Nephron progenitor cell (in vitro differentiated cells): ENCODE results near the gene GRAP2.

Experiments
- DNase-seq: peaks from one replicate; pipeline ENCODE4 v3.0.0; 2021
- H3K27ac Mint-ChIP-seq: 2 replicates; pipeline ENCODE4 v1.8.0; 2021; ENCODE audit warnings: mild to moderate bottlenecking, moderate library complexity, mixed read lengths
- H3K27me3 Mint-ChIP-seq: 2 replicates; pipeline ENCODE4 v1.8.0; 2021; ENCODE audit warnings: mild to moderate bottlenecking, low read depth, mixed read lengths; ENCODE audit not compliant: poor library complexity
- H3K36me3 Mint-ChIP-seq: 2 replicates; pipeline ENCODE4 v1.8.0; 2021; ENCODE audit warnings: low read depth, mixed read lengths
- H3K4me1 Mint-ChIP-seq: 2 replicates; pipeline ENCODE4 v1.8.0; 2021; ENCODE audit warnings: mixed read lengths
- H3K4me3 Mint-ChIP-seq: 2 replicates; pipeline ENCODE4 v1.8.0; 2021; ENCODE audit warnings: mild to moderate bottlenecking, moderate library complexity, mixed read lengths
- H3K9me3 Mint-ChIP-seq: 2 replicates; pipeline ENCODE4 v1.8.0; 2021; ENCODE audit warnings: mild to moderate bottlenecking, moderate library complexity, mixed read lengths
- CTCF ChIP-seq: fragments of 200-600 bp; sonication (generic); IDR thresholded peaks from 2 replicates; pipeline ENCODE4 v1.5.0; 2021; ENCODE audit warnings: antibody characterized with exemption

GRAP2 gene

GRCh38 chr22:39965748-39966147 lies 64.9 kb downstream of the GRAP2 start:
- Mint-ChIP-seq H3K4me1 (peaks cover 40% of the 10 kb centered on the region), H3K9me3 (no peaks in the 10 kb centered on the region), H3K4me3 (no peak overlapping the region), H3K27me3 (no peaks in the 10 kb centered on the region), H3K27ac (no peak overlapping the region), H3K36me3 (no peaks in the 10 kb centered on the region)
- DNase-seq = no peak
- TF ChIP-seq CTCF = no peak

DNA sequence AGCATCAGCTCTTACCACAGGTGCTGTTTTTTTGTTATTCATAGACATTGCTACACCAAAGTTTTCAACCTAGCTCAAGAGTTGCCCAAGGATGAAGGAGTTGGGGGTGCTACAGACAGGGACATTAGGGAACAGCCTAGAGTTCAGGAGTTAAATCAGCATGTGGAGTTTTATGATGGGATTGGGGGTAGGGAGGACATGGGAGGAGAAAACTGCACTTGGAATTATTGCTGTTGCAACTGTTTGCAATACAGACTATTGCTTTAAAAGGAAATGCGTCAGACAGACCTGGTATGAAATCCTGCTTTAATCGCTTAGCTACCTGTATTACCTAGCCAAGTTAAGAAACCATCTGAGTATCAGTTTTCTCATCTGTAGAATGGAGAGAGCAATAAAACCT lies 65.6 kb downstream of the GRAP2 start:
- Mint-ChIP-seq H3K9me3 (no peaks in the 10 kb centered on the region), H3K36me3 (no peaks in the 10 kb centered on the region), H3K4me3 (no peak overlapping the region), H3K27ac (no peak overlapping the region), H3K4me1 (peaks cover 43% of the 10 kb centered on the region), H3K27me3 (no peaks in the 10 kb centered on the region)
- DNase-seq = no peak
- no peak for TF ChIP-seq CTCF

DNA sequence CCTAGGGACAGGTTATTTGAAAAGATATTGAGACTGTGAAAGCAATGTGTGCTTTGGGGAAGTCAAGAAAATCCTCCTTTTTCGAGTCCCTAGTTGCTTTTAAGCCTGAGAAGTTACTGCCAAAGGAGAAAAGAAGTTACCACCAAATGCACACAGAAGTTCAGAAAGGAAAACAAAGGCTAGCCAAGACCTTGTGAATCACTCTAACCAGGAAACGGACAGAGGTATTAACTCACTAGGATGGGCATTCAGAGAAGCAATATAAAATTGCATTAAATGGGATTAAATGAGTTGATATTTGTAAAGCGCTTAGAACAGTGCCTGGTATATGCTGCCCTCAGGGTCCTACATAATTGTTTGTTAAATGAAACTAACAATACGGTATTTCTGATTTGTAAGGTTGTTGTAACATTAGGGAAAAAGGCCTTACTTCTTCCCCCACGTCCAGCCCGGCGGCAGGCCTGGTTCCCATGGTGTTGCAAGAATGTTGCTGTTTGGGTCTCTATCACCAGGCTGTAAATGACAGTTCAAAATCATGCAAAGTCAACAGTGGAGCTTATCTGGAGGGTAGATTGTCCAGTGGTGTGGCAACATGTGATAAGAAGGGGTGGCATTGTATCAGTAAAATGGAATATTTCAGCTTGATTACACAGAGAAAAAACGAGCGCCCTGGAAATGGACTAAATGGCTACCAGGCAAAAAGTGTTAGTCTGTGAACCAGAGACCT lies 66.4 kb downstream of the GRAP2 start:
- no peak for TF ChIP-seq CTCF
- no peaks in the 10 kb centered on the region for H3K27me3 Mint-ChIP-seq
- no peaks in the 10 kb centered on the region for H3K36me3 Mint-ChIP-seq
- peaks cover 45% of the 10 kb centered on the region for H3K4me1 Mint-ChIP-seq
- H3K4me3 Mint-ChIP-seq = no peak overlapping the region
- no peak for DNase-seq
- no peaks in the 10 kb centered on the region for H3K9me3 Mint-ChIP-seq
- H3K27ac Mint-ChIP-seq = no peak overlapping the region

GRCh38 chr22:39967996-39968972 lies 67.4 kb downstream of the GRAP2 start:
- no peaks in the 10 kb centered on the region for H3K9me3 Mint-ChIP-seq
- H3K27me3 Mint-ChIP-seq = peaks cover 4% of the 10 kb centered on the region
- H3K36me3 Mint-ChIP-seq = no peaks in the 10 kb centered on the region
- H3K4me3 Mint-ChIP-seq = no peak overlapping the region
- no peak overlapping the region for H3K27ac Mint-ChIP-seq
- TF ChIP-seq CTCF = no peak
- DNase-seq = no peak
- H3K4me1 Mint-ChIP-seq = peaks cover 56% of the 10 kb centered on the region

DNA sequence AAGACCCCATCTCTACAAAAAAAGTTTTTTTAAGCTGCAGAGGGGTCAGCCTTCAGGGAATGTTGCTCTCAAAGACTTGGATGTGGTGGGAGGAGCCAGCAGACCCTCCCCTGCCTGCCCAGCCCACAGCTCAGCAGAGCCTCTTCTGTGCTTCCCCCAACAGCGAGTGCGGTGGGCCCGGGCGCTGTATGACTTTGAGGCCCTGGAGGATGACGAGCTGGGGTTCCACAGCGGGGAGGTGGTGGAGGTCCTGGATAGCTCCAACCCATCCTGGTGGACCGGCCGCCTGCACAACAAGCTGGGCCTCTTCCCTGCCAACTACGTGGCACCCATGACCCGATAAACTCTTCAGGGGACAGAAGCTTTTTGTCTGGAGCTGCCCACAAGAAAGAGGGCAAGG lies 69.9 kb downstream of the GRAP2 start:
- Mint-ChIP-seq H3K27me3 (peaks cover 6% of the 10 kb centered on the region), H3K4me3 (no peak overlapping the region), H3K9me3 (no peaks in the 10 kb centered on the region), H3K27ac (no peak overlapping the region), H3K4me1 (peaks cover 63% of the 10 kb centered on the region), H3K36me3 (no peaks in the 10 kb centered on the region)
- DNase-seq = no peak
- TF ChIP-seq CTCF = no peak
